Nucleus accumbens (tissue), 56 donors: Measurements from ENCODE around the gene UBL3.
A peak's percentile ranks its signal among the peaks of the same experiment; 100 is the strongest.

Source experiments
- DNase-seq, 56 donors: peaks; one replicate each; lab custom pipeline; 2025; lab: John Stamatoyannopoulos, UW

UBL3 gene

GRCh38 chr13:29815336-29815735 is 35.1 kb downstream of the UBL3 start:
- no peak for DNase-seq

- DNase-seq: no peak
Measured at GRCh38 chr13:29810898-29811297, 39.5 kb downstream of the UBL3 start.

GRCh38 chr13:29810145-29810742 is 40.2 kb downstream of the UBL3 start:
- DNase-seq: no peak

- no peak for DNase-seq
Measured at GRCh38 chr13:29808264-29808663, 42.2 kb downstream of the UBL3 start.

- no peak for DNase-seq
Measured at GRCh38 chr13:29805994-29806979, 44.1 kb downstream of the UBL3 start.

GRCh38 chr13:29803221-29803620 is 47.2 kb downstream of the UBL3 start:
- DNase-seq: no peak

- DNase-seq: no peak
Measured at GRCh38 chr13:29802621-29803020, 47.8 kb downstream of the UBL3 start.

GRCh38 chr13:29801737-29802305 is 48.6 kb downstream of the UBL3 start:
- no peak for DNase-seq

- no peak for DNase-seq
Measured at GRCh38 chr13:29801102-29801501, 49.3 kb downstream of the UBL3 start.

GRCh38 chr13:29800687-29801086 is 49.7 kb downstream of the UBL3 start:
- DNase-seq: no peak

GRCh38 chr13:29799041-29799440 is 51.4 kb downstream of the UBL3 start:
- DNase-seq: no peak

GRCh38 chr13:29791997-29792780 is 58.2 kb downstream of the UBL3 start:
- DNase-seq: no peak

GRCh38 chr13:29791508-29791907 is 58.9 kb downstream of the UBL3 start:
- no peak for DNase-seq

- DNase-seq: no peak
Measured at GRCh38 chr13:29786698-29787097, 63.7 kb downstream of the UBL3 start.

GRCh38 chr13:29785978-29786377 is 64.4 kb downstream of the UBL3 start:
- DNase-seq: no peak

- no peak for DNase-seq
Measured at GRCh38 chr13:29782798-29783197, 67.6 kb downstream of the UBL3 start.

- DNase-seq: no peak
Measured at GRCh38 chr13:29774830-29775229, 75.6 kb downstream of the UBL3 start.

GRCh38 chr13:29771247-29771646 is 79.2 kb downstream of the UBL3 start:
- DNase-seq: no peak

GRCh38 chr13:29767006-29767405 is 83.4 kb downstream of the UBL3 start:
- DNase-seq: peak in 2 of 56 donors; percentile 8 to 12

- no peak for DNase-seq
Measured at GRCh38 chr13:29763436-29764180, 86.8 kb downstream of the UBL3 start.
